Smooth muscle cell (in vitro differentiated cells): ENCODE data around the gene MAGI3. TPM values are rescaled to one million over a fixed set of nuclear protein-coding genes. Genes with fewer than 3 reads are reported as not detected.

Experiments used
- DNase-seq: peaks from one replicate; lab custom pipeline; 2025; ENCODE audit not compliant: unreplicated experiment; lab: John Stamatoyannopoulos, UW
- H2AFZ ChIP-seq: fragments of 200-600 bp; sonication (generic); 2 replicates; pipeline ENCODE4 v1.6.0; 2016; ENCODE audit warnings: antibody characterized with exemption, low read depth, mild to moderate bottlenecking
- H3F3A ChIP-seq: fragments of 200-600 bp; sonication (generic); 2 replicates; pipeline ENCODE4 v1.6.0; 2017; ENCODE audit warnings: antibody characterized with exemption, low read depth
- H3K27ac ChIP-seq: fragments of 200-600 bp; sonication (generic); 2 replicates; pipeline ENCODE4 v1.5.1; 2016; ENCODE audit warnings: low read depth, mild to moderate bottlenecking
- H3K27me3 ChIP-seq: fragments of 200-600 bp; sonication (generic); 2 replicates; pipeline ENCODE4 v1.6.1; 2016; ENCODE audit warnings: low read depth, mild to moderate bottlenecking
- H3K36me3 ChIP-seq: fragments of 200-600 bp; sonication (generic); 2 replicates; pipeline ENCODE4 v1.5.1; 2016; ENCODE audit warnings: low read depth
- H3K4me1 ChIP-seq: fragments of 200-600 bp; sonication (generic); 2 replicates; pipeline ENCODE4 v1.5.1; 2016; ENCODE audit warnings: low read depth
- H3K4me2 ChIP-seq: fragments of 200-600 bp; sonication (generic); 2 replicates; pipeline ENCODE4 v1.6.0; 2016; ENCODE audit warnings: mild to moderate bottlenecking
- H3K4me3 ChIP-seq: fragments of 200-600 bp; sonication (generic); 2 replicates; pipeline ENCODE4 v1.5.1; 2016; ENCODE audit warnings: mild to moderate bottlenecking
- H3K79me2 ChIP-seq: fragments of 200-600 bp; sonication (generic); 2 replicates; pipeline ENCODE4 v1.6.0; 2016; ENCODE audit warnings: low read depth, mild to moderate bottlenecking
- H3K9ac ChIP-seq: fragments of 200-600 bp; sonication (generic); 2 replicates; pipeline ENCODE4 v1.6.0; 2016; ENCODE audit warnings: low read depth
- H3K9me3 ChIP-seq: fragments of 200-600 bp; sonication (generic); replicated peaks from 2 replicates; pipeline ENCODE4 v1.5.1; 2016; ENCODE audit warnings: low read depth
- H4K20me1 ChIP-seq: fragments of 200-600 bp; sonication (generic); 2 replicates; pipeline ENCODE4 v1.6.0; 2016; ENCODE audit warnings: low read depth
- CTCF ChIP-seq: fragments of 200-600 bp; sonication (generic); IDR thresholded peaks from 2 replicates; pipeline ENCODE4 v1.5.1; 2017; ENCODE audit warnings: borderline replicate concordance, mild to moderate bottlenecking, antibody characterized with exemption; ENCODE audit not compliant: insufficient read depth, poor library complexity, severe bottlenecking
- WGBS: methylation state at CpG from one replicate; pipeline ENCODE4 v1.1.7; 2016; ENCODE audit warnings: low lambda C conversion rate; 5-methylcytosine and 5-hydroxymethylcytosine counted together
- polyA plus RNA-seq: library from polyadenylated mRNA; unstranded; fragments of >200 nt; fragmentation: Nextera tagmentation; extraction: Ambion mirVana; gene quantifications from 2 replicates; pipeline ENCODE4 v1.2.1, GENCODE V29; 2016
- total RNA-seq: library from RNA; depleted of rRNA; stranded (reverse); fragments of >200 nt; gene quantifications from 2 replicates; pipeline ENCODE4 v1.2.3, GENCODE V29; 2014

The MAGI3 gene
- total and polyA plus RNA-seq, 2 experiments from 2014 or later, result 10.9 to 19.1 TPM

DNA sequence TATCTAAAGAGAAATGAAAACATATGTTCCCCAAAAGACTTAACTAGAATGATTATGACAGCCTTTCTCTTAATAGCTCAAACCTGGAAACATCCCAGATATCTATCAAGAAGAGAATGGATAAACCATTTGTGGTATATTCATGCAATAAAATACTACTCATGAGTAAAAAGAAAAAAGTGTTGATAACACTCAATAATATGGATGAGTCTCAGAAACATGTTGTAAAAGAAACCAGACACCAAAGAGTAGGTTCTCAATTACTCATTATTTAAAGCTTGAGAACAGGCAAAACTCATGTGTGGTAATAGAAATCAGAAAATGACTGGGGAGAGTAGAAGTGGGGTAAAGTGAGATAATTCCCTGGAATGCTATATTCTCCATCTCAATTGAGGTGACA is 214.8 kb downstream of the MAGI3 start:
- Histone ChIP-seq H2AFZ (no peak overlapping the region), H3F3A (no peaks in the 10 kb centered on the region), H3K4me2 (no peak overlapping the region), H3K27ac (no peak overlapping the region), H3K4me3 (no peak overlapping the region), H3K36me3 (peaks cover 7% of the 10 kb centered on the region), H3K9me3 (no peaks in the 10 kb centered on the region), H4K20me1 (no peaks in the 10 kb centered on the region), H3K27me3 (no peaks in the 10 kb centered on the region), H3K9ac (no peak overlapping the region), H3K4me1 (no peaks in the 10 kb centered on the region), H3K79me2 (no peaks in the 10 kb centered on the region)
- DNase-seq, result no peak
- no peak for TF ChIP-seq CTCF

DNA sequence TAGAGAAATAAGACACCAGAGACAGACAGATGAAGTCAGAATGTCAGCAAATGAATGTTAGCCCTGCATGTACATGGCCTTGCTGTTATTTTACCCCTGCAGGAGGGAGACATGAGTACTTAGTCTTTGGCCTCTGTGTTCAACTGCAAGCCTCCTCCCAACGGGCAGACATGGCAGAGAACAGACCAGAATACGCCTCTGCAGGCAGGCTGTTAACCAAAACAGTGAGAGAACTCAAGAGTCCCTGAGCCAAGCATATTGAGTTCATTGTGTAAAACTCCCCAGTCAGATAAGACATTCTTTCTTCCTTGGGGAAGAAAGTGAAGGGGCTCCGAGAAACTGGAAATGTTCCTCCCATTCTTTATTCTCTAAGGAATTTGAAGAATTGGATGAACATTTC is 218.1 kb downstream of the MAGI3 start:
- Histone ChIP-seq H3K4me3 (no peak overlapping the region), H3K27me3 (no peaks in the 10 kb centered on the region), H3K9me3 (no peaks in the 10 kb centered on the region), H3K36me3 (peaks cover 7% of the 10 kb centered on the region), H3K79me2 (no peaks in the 10 kb centered on the region), H3K4me1 (no peaks in the 10 kb centered on the region), H3K4me2 (no peak overlapping the region), H2AFZ (no peak overlapping the region), H3F3A (no peaks in the 10 kb centered on the region), H3K27ac (no peak overlapping the region), H3K9ac (no peak overlapping the region), H4K20me1 (no peaks in the 10 kb centered on the region)
- DNase-seq, result no peak
- no peak for TF ChIP-seq CTCF
- WGBS, result 74% methylated on average over 3 of the region's 3 CpGs

DNA sequence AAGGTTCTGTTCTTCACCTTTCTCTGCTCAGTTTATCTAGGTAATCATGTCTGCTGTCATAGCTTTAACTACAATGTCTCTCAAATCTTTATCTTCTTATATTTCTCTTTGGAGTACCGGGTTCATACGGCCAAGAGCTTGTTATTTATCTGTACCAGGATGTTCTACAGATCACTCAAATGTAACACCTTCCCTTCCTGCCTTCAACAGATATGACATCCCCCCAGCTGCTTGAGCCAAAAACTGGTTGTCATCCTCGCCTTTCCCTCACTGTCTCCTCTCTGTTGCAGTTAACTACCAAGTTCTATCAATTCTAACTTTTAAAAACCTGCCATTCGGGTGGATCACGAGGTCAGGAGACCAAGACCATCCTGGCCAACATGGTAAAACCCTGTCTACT is 220.1 kb downstream of the MAGI3 start:
- Histone ChIP-seq H3K4me1 (peaks cover 3% of the 10 kb centered on the region), H3K4me2 (no peak overlapping the region), H3K4me3 (no peak overlapping the region), H3K9ac (no peak overlapping the region), H3K79me2 (no peaks in the 10 kb centered on the region), H3K9me3 (no peaks in the 10 kb centered on the region), H3K27me3 (no peaks in the 10 kb centered on the region), H3K27ac (no peak overlapping the region), H3F3A (no peaks in the 10 kb centered on the region), H4K20me1 (no peaks in the 10 kb centered on the region), H3K36me3 (peaks cover 7% of the 10 kb centered on the region), H2AFZ (no peak overlapping the region)
- TF ChIP-seq CTCF, result no peak
- 92% methylated on average over 5 of the region's 5 CpGs for WGBS
- no peak for DNase-seq

DNA sequence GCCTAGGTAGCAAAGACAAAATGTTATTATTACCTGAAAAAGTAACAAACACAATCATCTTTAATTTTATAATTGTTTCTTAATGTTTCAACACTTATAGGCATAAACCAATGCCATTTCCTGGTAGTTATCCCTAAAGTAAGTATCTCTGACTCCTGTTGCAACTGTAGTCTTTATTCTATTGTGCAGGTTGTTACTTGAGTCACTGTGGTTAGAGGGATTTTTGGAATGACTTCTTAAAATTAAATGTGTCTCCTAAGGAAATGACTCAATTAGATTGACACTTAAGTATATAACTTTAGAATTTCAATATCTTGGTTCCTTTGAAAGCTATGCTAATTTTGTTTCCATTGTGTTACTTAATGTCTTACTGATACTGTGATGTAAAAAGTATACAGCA is 225.1 kb downstream of the MAGI3 start:
- no peak overlapping the region for H3K9ac ChIP-seq
- peaks cover 4% of the 10 kb centered on the region for H3K4me1 ChIP-seq
- H2AFZ ChIP-seq, result no peak overlapping the region
- no peaks in the 10 kb centered on the region for H4K20me1 ChIP-seq
- TF ChIP-seq CTCF, result no peak
- H3K79me2 ChIP-seq, result no peaks in the 10 kb centered on the region
- H3K4me2 ChIP-seq, result no peak overlapping the region
- no peak overlapping the region for H3K27ac ChIP-seq
- no peaks in the 10 kb centered on the region for H3K27me3 ChIP-seq
- H3K9me3 ChIP-seq, result no peaks in the 10 kb centered on the region
- no peak for DNase-seq
- H3F3A ChIP-seq, result no peaks in the 10 kb centered on the region
- H3K36me3 ChIP-seq, result no peaks in the 10 kb centered on the region
- H3K4me3 ChIP-seq, result no peak overlapping the region
